ACC112 (cell line): ENCODE measurements around the gene TRIO.

Source experiments
- H2AFZ ChIP-seq: fragments of 200-600 bp; sonication (generic); one replicate; pipeline ENCODE4 v1.6.0; 2017; ENCODE audit warnings: antibody characterized with exemption, low read length; ENCODE audit not compliant: unreplicated experiment
- H3K27ac ChIP-seq: fragments of 200-600 bp; sonication (generic); 2 replicates; pipeline ENCODE4 v1.5.1; 2014; ENCODE audit warnings: low read depth, mild to moderate bottlenecking, antibody characterized with exemption, low read length, moderate library complexity
- H3K27me3 ChIP-seq: fragments of 200-600 bp; sonication (generic); 2 replicates; pipeline ENCODE4 v1.6.1; 2014; ENCODE audit warnings: mild to moderate bottlenecking, antibody characterized with exemption, low read length, moderate library complexity, mixed read lengths; ENCODE audit not compliant: insufficient read depth
- H3K36me3 ChIP-seq: fragments of 200-600 bp; sonication (generic); 2 replicates; pipeline ENCODE4 v1.6.1; 2016; ENCODE audit warnings: mild to moderate bottlenecking, antibody characterized with exemption, low read length, moderate library complexity, mixed read lengths; ENCODE audit not compliant: insufficient read depth
- H3K4me1 ChIP-seq: fragments of 200-600 bp; sonication (generic); one replicate; pipeline ENCODE4 v1.6.1; 2016; ENCODE audit warnings: low read length, mixed read lengths; ENCODE audit not compliant: insufficient read depth, unreplicated experiment, control insufficient read depth
- H3K4me3 ChIP-seq: fragments of 200-600 bp; sonication (generic); 2 replicates; pipeline ENCODE4 v1.5.1; 2014; ENCODE audit warnings: mild to moderate bottlenecking, low read depth, low read length
- H3K79me2 ChIP-seq: fragments of 200-600 bp; sonication (generic); one replicate; pipeline ENCODE4 v1.6.0; 2016; ENCODE audit warnings: low read length; ENCODE audit not compliant: control insufficient read depth, unreplicated experiment, insufficient read depth

TRIO gene

GRCh38 chr5:14276380-14276779 lies 133.2 kb downstream of the TRIO start:
- H3K4me1 ChIP-seq = peaks cover 33% of the 10 kb centered on the region

GRCh38 chr5:14277385-14278320 lies 134.5 kb downstream of the TRIO start:
- H3K4me3 ChIP-seq = no peak overlapping the region
- no peak overlapping the region for H2AFZ ChIP-seq
- peaks cover 25% of the 10 kb centered on the region for H3K4me1 ChIP-seq
- H3K79me2 ChIP-seq = peaks cover 91% of the 10 kb centered on the region
- H3K36me3 ChIP-seq = peaks cover 26% of the 10 kb centered on the region
- no peaks in the 10 kb centered on the region for H3K27me3 ChIP-seq
- 0 out of 2 replicates have a peak overlapping the region, but pooled peaks have one; percentile 2 for H3K27ac ChIP-seq

More at GRCh38 chr5:14276380-14276779, 133.2 kb downstream of the TRIO start:
- H3K36me3 ChIP-seq = peaks cover 32% of the 10 kb centered on the region
- H3K27me3 ChIP-seq = no peaks in the 10 kb centered on the region
- H3K79me2 ChIP-seq = peaks cover 95% of the 10 kb centered on the region
- no peak overlapping the region for H2AFZ ChIP-seq
- no peak overlapping the region for H3K4me3 ChIP-seq
- no peak overlapping the region for H3K27ac ChIP-seq

GRCh38 chr5:14280294-14280854 lies 137.2 kb downstream of the TRIO start:
- Histone ChIP-seq H2AFZ (no peak overlapping the region), H3K79me2 (peaks cover 90% of the 10 kb centered on the region), H3K27me3 (no peaks in the 10 kb centered on the region), H3K4me3 (no peak overlapping the region), H3K27ac (no peak overlapping the region), H3K36me3 (peaks cover 38% of the 10 kb centered on the region), H3K4me1 (peaks cover 17% of the 10 kb centered on the region)

GRCh38 chr5:14281746-14282181 lies 138.6 kb downstream of the TRIO start:
- Histone ChIP-seq H3K4me3 (no peak overlapping the region), H3K27ac (no peak overlapping the region), H3K27me3 (no peaks in the 10 kb centered on the region), H3K79me2 (peaks cover 91% of the 10 kb centered on the region), H2AFZ (no peak overlapping the region), H3K36me3 (peaks cover 36% of the 10 kb centered on the region), H3K4me1 (peaks cover 14% of the 10 kb centered on the region)

- Histone ChIP-seq H3K27me3 (no peaks in the 10 kb centered on the region), H3K4me1 (peaks cover 1% of the 10 kb centered on the region), H2AFZ (no peak overlapping the region), H3K27ac (no peak overlapping the region), H3K4me3 (no peak overlapping the region), H3K36me3 (peaks cover 41% of the 10 kb centered on the region), H3K79me2 (peaks cover 80% of the 10 kb centered on the region)
Observed at GRCh38 chr5:14283139-14283538, 140.0 kb downstream of the TRIO start.

GRCh38 chr5:14284392-14285148 lies 141.4 kb downstream of the TRIO start:
- Histone ChIP-seq H2AFZ (no peak overlapping the region), H3K27ac (no peak overlapping the region), H3K4me3 (no peak overlapping the region), H3K36me3 (peaks cover 41% of the 10 kb centered on the region), H3K79me2 (peaks cover 68% of the 10 kb centered on the region), H3K4me1 (no peaks in the 10 kb centered on the region), H3K27me3 (no peaks in the 10 kb centered on the region)

GRCh38 chr5:14286007-14286406 lies 142.9 kb downstream of the TRIO start:
- Histone ChIP-seq H3K4me1 (no peaks in the 10 kb centered on the region), H3K79me2 (peaks cover 60% of the 10 kb centered on the region), H3K27ac (no peak overlapping the region), H3K4me3 (no peak overlapping the region), H2AFZ (no peak overlapping the region), H3K36me3 (peaks cover 43% of the 10 kb centered on the region), H3K27me3 (no peaks in the 10 kb centered on the region)

GRCh38 chr5:14286574-14287421 lies 143.7 kb downstream of the TRIO start:
- Histone ChIP-seq H3K4me3 (no peak overlapping the region), H3K4me1 (no peaks in the 10 kb centered on the region), H3K36me3 (peaks cover 48% of the 10 kb centered on the region), H3K79me2 (peaks cover 55% of the 10 kb centered on the region), H3K27ac (no peak overlapping the region), H2AFZ (no peak overlapping the region), H3K27me3 (no peaks in the 10 kb centered on the region)

- H3K36me3 ChIP-seq = peaks cover 59% of the 10 kb centered on the region
- peaks cover 51% of the 10 kb centered on the region for H3K79me2 ChIP-seq
- H2AFZ ChIP-seq = no peak overlapping the region
- no peak overlapping the region for H3K4me3 ChIP-seq
- no peaks in the 10 kb centered on the region for H3K27me3 ChIP-seq
- no peak overlapping the region for H3K27ac ChIP-seq
- H3K4me1 ChIP-seq = peaks cover 8% of the 10 kb centered on the region
Observed at GRCh38 chr5:14292766-14293658, 149.9 kb downstream of the TRIO start.
